Fibroblast of the aortic adventitia (primary cell): ENCODE results near the gene IGIP. TPM values are rescaled to one million over a fixed set of nuclear protein-coding genes. Genes with fewer than 3 reads are reported as not detected.

Source experiments
- DNase-seq: peaks from one replicate; pipeline ENCODE4 v3.0.0-alpha.2; 2010; ENCODE audit warnings: low read depth
- H3K4me3 ChIP-seq: 2 replicates; pipeline ENCODE4 v1.5.1; 2011; ENCODE audit warnings: low read depth, mild to moderate bottlenecking, control low read depth, low read length, moderate library complexity
- total RNA-seq: library from RNA; depleted of rRNA; stranded (reverse); fragments of >200 nt; gene quantifications from 2 replicates; pipeline ENCODE4 v1.2.3, GENCODE V29; 2012; ENCODE audit warnings: low replicate concordance
- TF ChIP-seq, protein P1 (sequence below): IDR thresholded peaks from 2 replicates; pipeline ENCODE4 v1.5.1; 2011; ENCODE audit warnings: mild to moderate bottlenecking, low read length, control low read depth, inconsistent platforms; ENCODE audit not compliant: insufficient read depth

The IGIP gene
- total RNA-seq, 1 donor: 13.7 TPM

DNA sequence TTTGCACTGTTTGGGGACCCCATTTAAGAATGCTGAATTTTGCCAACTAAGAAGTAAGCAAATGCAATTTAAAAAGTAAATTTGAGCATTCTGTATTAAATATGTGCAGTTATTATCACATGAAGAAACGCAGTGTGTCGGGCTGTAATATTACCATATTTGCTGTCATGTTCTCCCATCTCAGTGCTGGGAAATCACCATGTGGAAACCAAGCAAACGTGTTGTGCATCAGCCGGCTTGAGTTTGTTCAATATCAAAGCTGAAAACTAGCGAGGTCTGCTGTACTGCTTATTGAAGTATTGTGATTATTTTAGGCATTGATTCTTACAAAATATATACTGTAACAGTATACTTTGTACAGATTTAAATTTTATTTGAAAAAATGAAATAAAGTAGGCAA lies 2.6 kb downstream of the IGIP start:
- H3K4me3 ChIP-seq: no peak overlapping the region
- TF ChIP-seq, protein P1, sequence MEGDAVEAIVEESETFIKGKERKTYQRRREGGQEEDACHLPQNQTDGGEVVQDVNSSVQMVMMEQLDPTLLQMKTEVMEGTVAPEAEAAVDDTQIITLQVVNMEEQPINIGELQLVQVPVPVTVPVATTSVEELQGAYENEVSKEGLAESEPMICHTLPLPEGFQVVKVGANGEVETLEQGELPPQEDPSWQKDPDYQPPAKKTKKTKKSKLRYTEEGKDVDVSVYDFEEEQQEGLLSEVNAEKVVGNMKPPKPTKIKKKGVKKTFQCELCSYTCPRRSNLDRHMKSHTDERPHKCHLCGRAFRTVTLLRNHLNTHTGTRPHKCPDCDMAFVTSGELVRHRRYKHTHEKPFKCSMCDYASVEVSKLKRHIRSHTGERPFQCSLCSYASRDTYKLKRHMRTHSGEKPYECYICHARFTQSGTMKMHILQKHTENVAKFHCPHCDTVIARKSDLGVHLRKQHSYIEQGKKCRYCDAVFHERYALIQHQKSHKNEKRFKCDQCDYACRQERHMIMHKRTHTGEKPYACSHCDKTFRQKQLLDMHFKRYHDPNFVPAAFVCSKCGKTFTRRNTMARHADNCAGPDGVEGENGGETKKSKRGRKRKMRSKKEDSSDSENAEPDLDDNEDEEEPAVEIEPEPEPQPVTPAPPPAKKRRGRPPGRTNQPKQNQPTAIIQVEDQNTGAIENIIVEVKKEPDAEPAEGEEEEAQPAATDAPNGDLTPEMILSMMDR: no peak
- DNase-seq: no peak

DNA sequence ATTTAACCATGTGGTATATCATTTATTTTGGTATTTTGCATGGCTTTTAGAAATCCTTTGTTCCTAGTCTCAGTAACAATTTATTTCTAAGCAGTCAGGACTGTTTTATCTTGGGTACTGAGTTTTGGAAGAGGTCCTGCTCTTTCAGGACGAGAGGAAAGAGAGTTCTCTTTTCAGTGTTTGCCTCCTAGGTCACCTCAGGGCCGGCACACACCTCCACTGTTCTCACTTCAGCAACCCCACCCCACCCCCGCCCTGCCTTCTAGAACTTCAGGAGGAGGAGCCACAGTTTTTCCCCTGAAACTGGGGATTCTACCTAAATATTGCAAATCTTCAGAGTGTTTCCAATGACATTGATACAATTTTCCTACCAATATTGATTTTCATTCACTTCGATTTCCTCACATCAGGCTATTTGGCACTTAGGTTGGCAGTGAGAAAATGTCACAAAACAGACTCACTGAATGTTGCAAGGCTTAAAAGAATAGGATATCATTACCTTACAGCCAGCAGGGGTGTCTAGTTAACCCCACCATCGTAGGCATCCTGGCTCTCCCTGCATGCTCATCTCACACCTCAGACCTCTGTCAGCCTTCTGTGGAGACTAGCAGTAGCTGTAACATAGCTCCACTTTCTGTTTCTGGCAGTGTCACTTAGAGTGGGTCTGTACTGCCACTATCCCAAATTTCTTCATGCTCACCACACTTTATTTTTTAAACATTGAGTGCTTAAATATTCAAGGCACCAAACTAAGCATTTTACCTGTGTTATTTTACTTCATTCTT lies 5.4 kb downstream of the IGIP start:
- TF ChIP-seq, protein P1: no peak
- no peak overlapping the region for H3K4me3 ChIP-seq
- no peak for DNase-seq

GRCh38 chr5:140131967-140132409 lies 6.3 kb downstream of the IGIP start:
- TF ChIP-seq, protein P1: no peak
- H3K4me3 ChIP-seq: no peak overlapping the region

GRCh38 chr5:140133514-140134167 lies 7.9 kb downstream of the IGIP start:
- no peak overlapping the region for H3K4me3 ChIP-seq
- no peak for DNase-seq
- TF ChIP-seq, protein P1: no peak

More at GRCh38 chr5:140131967-140132409, 6.3 kb downstream of the IGIP start:
- DNase-seq: peak; percentile 92

- DNase-seq: no peak
- TF ChIP-seq, protein P1: no peak
- H3K4me3 ChIP-seq: no peak overlapping the region
These were observed 8.7 kb downstream of the IGIP start for GRCh38 chr5:140134277-140134935.

GRCh38 chr5:140135127-140135526 lies 9.4 kb downstream of the IGIP start:
- H3K4me3 ChIP-seq: no peak overlapping the region
- no peak for DNase-seq
- TF ChIP-seq, protein P1: no peak
